ENCODE data around the gene CUX1. TPM values are rescaled to one million over a fixed set of nuclear protein-coding genes. Genes with fewer than 3 reads are reported as not detected.
A peak's percentile ranks its signal among the peaks of the same experiment; 100 is the strongest.
"Not testable (repeated sequence)": the region's sequence is repeated elsewhere in the genome, so short reads cannot be mapped to it uniquely, and the experiment has no call there.

The CUX1 gene
- total and polyA plus RNA-seq, 4 donors = 40.5 to 138 (median 69.1) TPM

- no peak for DNase-seq
Observed at GRCh38 chr7:102326157-102326889, 508.9 kb downstream of the CUX1 start.

GRCh38 chr7:102327183-102327582, 509.8 kb downstream of the CUX1 start:
- H3K4me3 ChIP-seq; DNase-seq; H3K27me3 ChIP-seq (ENCODE audit: control insufficient read depth in 3 of 3, insufficient read depth in 3 of 3, low read length in 2 of 3); H3K4me1 ChIP-seq (ENCODE audit: control insufficient read depth in 5 of 5, insufficient read depth in 5 of 5, low read length in 5 of 5); H3K27ac ChIP-seq (ENCODE audit: low read depth in 1 of 2, low read length in 1 of 2); H3K9ac ChIP-seq (ENCODE audit: insufficient read depth in 1 of 2, low read length in 2 of 2); H3K9me3 ChIP-seq (ENCODE audit: control insufficient read depth in 4 of 4, insufficient read depth in 3 of 4, low read length in 3 of 4); ATAC-seq (ENCODE audit: insufficient read depth, low FRiP score); H3K36me3 ChIP-seq (ENCODE audit: control insufficient read depth in 4 of 4, insufficient read depth in 4 of 4, low read length in 4 of 4): not testable (repeated sequence)
- WGBS, 2 donors = 81 to 88% methylated on average over 6 of the region's 6 CpGs

More at GRCh38 chr7:102326157-102326889, 508.9 kb downstream of the CUX1 start:
- no peak for ATAC-seq (ENCODE audit: insufficient read depth, low FRiP score)
- no peak for TF ChIP-seq CTCF (IDR thresholded peaks at IDR 0.05; ENCODE audit: control extremely low read depth, extremely low read depth)
- Histone ChIP-seq H3K27me3 (ENCODE audit: control insufficient read depth in 3 of 3, insufficient read depth in 3 of 3, low read length in 2 of 3) (no peaks in the 10 kb centered on the region), H3K9me3 (ENCODE audit: control insufficient read depth in 4 of 4, insufficient read depth in 3 of 4, low read length in 3 of 4) (no peaks in the 10 kb centered on the region), H3K4me3 (no peak overlapping the region), H3K4me1 (ENCODE audit: control insufficient read depth in 5 of 5, insufficient read depth in 5 of 5, low read length in 5 of 5) (peaks cover 0 to 5% (median 0%) of the 10 kb centered on the region in 5 donors), H3K36me3 (ENCODE audit: control insufficient read depth in 4 of 4, insufficient read depth in 4 of 4, low read length in 4 of 4) (peaks cover 0 to 1% (median 0%) of the 10 kb centered on the region in 4 donors), H3K9ac (ENCODE audit: insufficient read depth in 1 of 2, low read length in 2 of 2) (no peak overlapping the region), H3K27ac (ENCODE audit: low read depth in 1 of 2, low read length in 1 of 2) (no peak overlapping the region)
- WGBS, 2 donors = 91 to 94% methylated on average over 11 of the region's 11 CpGs

GRCh38 chr7:102328863-102329262, 511.4 kb downstream of the CUX1 start:
- H3K4me3 ChIP-seq; ATAC-seq (ENCODE audit: insufficient read depth, low FRiP score); H3K4me1 ChIP-seq (ENCODE audit: control insufficient read depth in 5 of 5, insufficient read depth in 5 of 5, low read length in 5 of 5); H3K27me3 ChIP-seq (ENCODE audit: control insufficient read depth in 3 of 3, insufficient read depth in 3 of 3, low read length in 2 of 3); H3K27ac ChIP-seq (ENCODE audit: low read depth in 1 of 2, low read length in 1 of 2); H3K9me3 ChIP-seq (ENCODE audit: control insufficient read depth in 4 of 4, insufficient read depth in 3 of 4, low read length in 3 of 4); H3K9ac ChIP-seq (ENCODE audit: insufficient read depth in 1 of 2, low read length in 2 of 2); H3K36me3 ChIP-seq (ENCODE audit: control insufficient read depth in 4 of 4, insufficient read depth in 4 of 4, low read length in 4 of 4); DNase-seq: not testable (repeated sequence)
- WGBS, 2 donors = 54 to 76% methylated on average over 4 of the region's 5 CpGs

GRCh38 chr7:102329366-102329765, 511.9 kb downstream of the CUX1 start:
- H3K9me3 ChIP-seq (ENCODE audit: control insufficient read depth in 4 of 4, insufficient read depth in 3 of 4, low read length in 3 of 4); DNase-seq; H3K4me1 ChIP-seq (ENCODE audit: control insufficient read depth in 5 of 5, insufficient read depth in 5 of 5, low read length in 5 of 5); H3K9ac ChIP-seq (ENCODE audit: insufficient read depth in 1 of 2, low read length in 2 of 2); H3K4me3 ChIP-seq; H3K27me3 ChIP-seq (ENCODE audit: control insufficient read depth in 3 of 3, insufficient read depth in 3 of 3, low read length in 2 of 3); ATAC-seq (ENCODE audit: insufficient read depth, low FRiP score); H3K36me3 ChIP-seq (ENCODE audit: control insufficient read depth in 4 of 4, insufficient read depth in 4 of 4, low read length in 4 of 4): not testable (repeated sequence)
- peak overlapping the region in 1 of 2 donors; percentile 40 for H3K27ac ChIP-seq (ENCODE audit: low read depth in 1 of 2, low read length in 1 of 2)
- whole genome bisulfite sequencing, 2 donors = 41 to 69% methylated on average over 7 to 9 of the region's 9 CpGs

GRCh38 chr7:102330666-102331460, 513.4 kb downstream of the CUX1 start:
- H3K9ac ChIP-seq (ENCODE audit: insufficient read depth in 1 of 2, low read length in 2 of 2); ATAC-seq (ENCODE audit: insufficient read depth, low FRiP score); DNase-seq; H3K9me3 ChIP-seq (ENCODE audit: control insufficient read depth in 4 of 4, insufficient read depth in 3 of 4, low read length in 3 of 4); H3K27ac ChIP-seq (ENCODE audit: low read depth in 1 of 2, low read length in 1 of 2); H3K36me3 ChIP-seq (ENCODE audit: control insufficient read depth in 4 of 4, insufficient read depth in 4 of 4, low read length in 4 of 4); H3K27me3 ChIP-seq (ENCODE audit: control insufficient read depth in 3 of 3, insufficient read depth in 3 of 3, low read length in 2 of 3); H3K4me3 ChIP-seq; H3K4me1 ChIP-seq (ENCODE audit: control insufficient read depth in 5 of 5, insufficient read depth in 5 of 5, low read length in 5 of 5): not testable (repeated sequence)
- 89 to 93% methylated on average over 8 of the region's 8 CpGs for WGBS, 2 donors

Small RNAs within 50 kb of the gene (small RNA-seq; reads per million reads assigned to genes)
- gene AC005086.2 (ENCODE audit: low replicate concordance) (not detected), gene AC005086.3 (ENCODE audit: low replicate concordance) (not detected), gene AC005086.4 (ENCODE audit: low replicate concordance) (not detected), gene AC005088.1 (ENCODE audit: low replicate concordance) (not detected), gene MIR4285 (ENCODE audit: low replicate concordance) (not detected), gene RF00554 (ENCODE audit: low replicate concordance) (not detected)

Other genes starting within 250 kb of the CUX1 start
- not detected for gene MYL10, start 188.3 kb upstream of the CUX1 start, total RNA-seq
- not detected for gene MYL10, start 188.3 kb upstream of the CUX1 start, polyA plus RNA-seq